GM04504 (cell line): ENCODE data around the gene RPL22.

ENCODE experiments used
- DNase-seq: peaks from one replicate; pipeline ENCODE4 v3.0.0-alpha.2; 2012; ENCODE audit warnings: low read depth

RPL22 gene

GRCh38 chr1:6200188-6200809, 904 bp upstream of the RPL22 start:
- DNase-seq, result no peak

DNA sequence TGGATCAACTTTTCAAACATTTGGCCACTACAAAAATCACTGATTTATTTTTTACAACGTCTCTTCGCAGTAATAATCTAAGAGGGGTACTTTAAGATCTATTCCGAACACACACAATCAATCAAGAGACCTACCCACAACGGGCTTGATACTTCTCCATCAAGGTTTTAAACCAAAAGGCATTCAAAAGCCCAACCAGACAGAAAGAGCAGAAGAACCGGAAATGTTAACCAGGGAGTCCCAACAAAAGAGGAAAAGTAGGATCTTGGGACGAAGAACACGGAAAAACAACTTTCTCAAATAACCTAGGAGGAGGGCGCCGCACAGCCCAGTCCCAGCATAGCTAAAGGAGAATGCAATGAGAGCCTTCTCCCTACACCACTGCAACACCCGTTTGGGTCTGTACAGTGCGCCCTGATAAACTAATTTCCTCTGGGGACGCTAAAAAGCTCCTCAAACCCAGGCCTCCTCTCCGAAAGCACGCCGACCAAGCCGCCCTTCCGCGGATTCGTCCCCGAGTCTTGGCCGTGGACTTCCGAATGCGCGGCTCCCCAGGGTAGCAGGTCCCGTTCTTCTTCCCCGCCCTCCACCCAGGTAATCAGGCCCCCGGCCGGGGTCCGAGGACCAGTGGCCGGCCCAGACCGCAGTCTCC, 623 bp downstream of the RPL22 start:
- no peak for DNase-seq

DNA sequence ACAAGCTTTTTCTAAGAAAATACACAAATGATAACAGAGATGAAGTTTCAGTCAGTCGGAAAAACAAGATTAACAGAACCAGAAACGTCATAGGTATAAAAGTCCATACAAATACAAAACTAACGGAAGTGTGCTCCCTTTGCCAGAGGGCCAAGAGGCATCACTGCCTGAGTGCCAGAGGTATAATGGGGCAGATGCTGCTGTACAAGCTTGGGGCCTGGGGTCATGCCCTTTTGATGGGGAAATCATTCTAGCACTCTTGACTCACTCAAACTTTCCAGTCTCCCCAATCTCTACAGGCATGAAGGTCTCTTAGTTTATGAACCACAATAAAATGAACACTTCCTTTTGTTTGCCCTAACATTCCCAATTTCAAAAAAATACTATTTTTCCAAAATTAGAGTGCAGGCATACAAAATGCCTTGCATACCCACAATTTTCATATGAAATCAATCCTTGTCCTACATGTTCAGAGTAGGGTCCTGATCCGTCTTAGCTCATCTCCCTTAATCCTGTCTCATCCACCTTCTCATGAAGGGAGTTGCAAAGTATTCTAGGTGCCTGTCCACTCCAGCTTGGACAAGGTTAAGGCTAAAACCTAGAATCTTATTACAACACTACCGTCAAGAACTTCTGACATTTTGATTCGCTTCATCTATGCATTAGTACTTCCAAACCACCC, 1.5 kb downstream of the RPL22 start:
- DNase-seq, result no peak

GRCh38 chr1:6191968-6192367, 7.4 kb downstream of the RPL22 start:
- DNase-seq, result no peak

GRCh38 chr1:6188466-6188865, 10.9 kb downstream of the RPL22 start:
- DNase-seq, result no peak

GRCh38 chr1:6185635-6186382, 13.6 kb downstream of the RPL22 start:
- no peak for DNase-seq

DNA sequence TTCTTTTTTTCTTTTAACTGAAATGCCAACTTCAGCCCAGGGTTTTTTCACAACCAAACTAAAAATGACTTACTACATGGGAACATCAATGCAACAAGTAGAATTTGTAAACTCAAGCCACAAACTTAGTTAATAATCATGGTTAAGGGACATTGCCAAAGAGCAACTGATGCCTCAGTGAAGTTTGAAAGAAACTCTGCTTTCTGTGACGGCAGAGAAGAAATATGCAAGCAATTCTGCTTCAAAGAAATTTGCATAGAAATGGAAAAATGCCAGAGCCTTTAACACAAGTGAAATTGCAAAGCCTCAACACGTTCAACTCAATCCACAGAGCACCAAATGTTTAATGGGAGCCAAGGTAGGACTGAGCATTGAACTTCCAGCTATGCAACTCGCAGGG, 14.2 kb downstream of the RPL22 start:
- no peak for DNase-seq

DNA sequence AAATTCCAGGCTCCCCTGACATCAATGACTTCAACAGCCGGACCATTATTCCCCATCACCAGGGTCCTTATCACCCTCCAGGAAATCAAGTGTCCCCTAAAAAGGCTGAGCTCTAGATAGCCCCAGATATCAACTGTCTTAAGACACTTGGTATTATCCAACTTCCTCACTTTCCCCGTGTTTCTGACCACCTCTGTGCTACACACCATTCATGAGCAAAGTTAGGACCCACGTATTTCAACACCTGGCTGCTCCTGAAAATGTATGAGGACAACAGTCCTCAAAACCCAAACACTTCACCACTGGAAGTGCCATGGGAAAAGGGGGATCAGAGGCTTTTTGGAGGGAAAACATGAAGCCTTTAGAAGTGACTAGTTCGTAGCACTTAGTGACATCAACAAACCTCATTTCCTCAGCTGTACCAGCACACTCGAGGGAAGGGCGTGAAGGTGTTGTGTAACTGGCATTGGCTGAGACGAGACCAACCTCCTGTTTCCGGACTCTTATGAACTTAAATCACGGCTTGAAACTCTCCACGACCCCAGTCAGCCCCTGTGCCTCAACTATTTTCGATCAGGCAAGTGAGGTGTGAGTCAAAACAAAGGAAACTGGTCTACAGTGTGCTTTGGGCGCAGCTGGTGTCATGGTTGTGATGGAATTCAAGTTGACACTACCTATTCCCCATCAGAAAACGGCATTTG, 15.2 kb downstream of the RPL22 start:
- DNase-seq, result no peak

DNA sequence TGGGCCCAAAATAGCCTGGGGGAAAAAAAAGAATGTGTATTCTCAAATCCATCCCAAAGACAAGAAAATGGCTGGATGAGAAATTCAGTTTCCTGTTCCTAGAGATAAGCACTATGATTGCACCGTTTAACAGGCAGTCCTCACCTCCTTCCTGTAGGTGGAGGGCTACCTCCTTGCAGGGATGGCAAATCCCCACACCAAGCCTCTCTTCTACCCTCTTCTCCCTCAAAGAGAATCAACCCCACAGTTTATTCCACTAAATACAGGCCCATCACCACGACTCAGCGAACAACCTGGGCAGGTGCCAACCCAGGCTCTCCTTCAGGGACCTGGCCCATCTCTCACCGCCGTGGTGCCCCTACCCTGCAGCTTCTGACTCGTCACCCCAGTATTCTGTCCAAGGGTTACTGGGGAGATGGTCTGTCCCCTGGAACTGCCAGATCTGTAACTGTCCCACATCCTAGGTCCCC, 15.8 kb downstream of the RPL22 start:
- no peak for DNase-seq

- no peak for DNase-seq
These were observed 18.0 kb downstream of the RPL22 start for GRCh38 chr1:6181347-6181770.

DNA sequence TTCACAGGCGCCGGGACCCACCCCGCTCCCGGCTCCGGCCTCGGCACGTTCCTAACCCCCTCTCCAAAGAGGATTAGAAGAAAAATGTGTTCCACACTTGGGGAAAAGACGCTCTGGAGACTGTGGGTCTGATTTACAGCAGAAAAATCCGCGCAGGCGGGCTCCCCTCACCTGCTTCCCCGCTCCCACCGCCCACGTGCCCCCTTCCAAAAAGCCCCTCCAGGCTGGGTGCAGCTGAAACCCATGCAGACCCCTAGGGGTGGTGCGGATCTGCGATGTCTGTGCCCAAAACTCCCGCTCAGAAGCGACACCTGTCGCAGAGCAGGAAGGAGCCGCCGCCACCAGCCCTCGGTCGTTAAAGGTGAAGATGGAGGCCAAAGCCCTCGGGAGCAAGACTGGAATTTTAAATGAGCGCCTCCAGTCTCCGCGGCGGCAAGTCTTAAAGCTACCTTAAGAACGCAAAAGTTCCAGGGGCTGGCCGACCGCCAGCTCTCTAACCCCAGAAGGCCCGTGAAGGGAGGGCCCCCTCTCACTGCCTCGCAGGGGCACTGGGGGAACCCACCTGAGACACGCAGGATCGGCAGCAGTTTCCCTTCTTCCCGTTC, 18.6 kb downstream of the RPL22 start:
- no peak for DNase-seq

GRCh38 chr1:6180268-6180706, 19.1 kb downstream of the RPL22 start, which contains the start of gene CHD5:
TSS of gene CHD5 (minus strand) at chr1:6180321. CDS start at chr1:6180023, 298 bp downstream.
- no peak for DNase-seq

GRCh38 chr1:6179564-6180175, 19.7 kb downstream of the RPL22 start:
- DNase-seq, result no peak

DNA sequence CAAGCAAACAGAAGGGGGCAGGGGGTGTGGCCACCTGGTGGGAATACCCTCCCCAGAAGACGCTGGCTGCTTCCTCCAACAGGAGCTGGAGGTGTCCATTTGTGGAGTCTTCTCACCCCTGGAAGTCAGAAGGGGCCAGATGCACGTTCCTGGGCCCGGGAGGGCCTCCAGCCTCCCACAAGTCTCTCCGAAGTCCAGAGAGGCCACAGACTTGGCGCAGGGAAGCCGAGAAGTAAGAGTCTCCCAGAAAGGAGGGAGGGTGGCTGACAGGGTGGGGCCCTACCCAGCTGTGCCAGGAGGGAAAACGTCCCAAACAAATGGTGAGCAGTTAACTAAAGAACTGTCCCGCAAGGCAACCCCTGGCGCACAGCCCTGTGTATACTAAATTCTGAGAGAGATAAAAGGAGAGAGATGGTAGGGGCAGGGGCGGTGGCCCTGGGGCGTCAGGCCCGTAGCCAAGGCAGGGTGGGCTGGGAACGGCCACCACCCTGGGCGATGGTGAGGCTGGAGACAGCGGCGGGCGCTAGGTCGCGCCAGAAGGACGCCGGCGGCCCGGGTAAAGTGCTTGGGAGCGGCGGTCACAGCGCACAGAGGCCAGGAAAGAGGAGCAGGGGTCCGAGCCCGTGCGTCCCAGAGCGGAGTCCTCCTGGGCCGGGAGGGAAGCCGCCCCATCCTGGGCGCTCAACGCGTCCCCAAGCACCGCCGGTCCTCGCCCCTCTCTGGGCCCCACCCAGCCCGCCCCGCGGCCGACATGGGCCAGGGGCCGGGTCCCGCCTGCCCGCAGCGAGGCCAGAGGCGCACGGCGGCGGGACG, 20.4 kb downstream of the RPL22 start:
- no peak for DNase-seq

DNA sequence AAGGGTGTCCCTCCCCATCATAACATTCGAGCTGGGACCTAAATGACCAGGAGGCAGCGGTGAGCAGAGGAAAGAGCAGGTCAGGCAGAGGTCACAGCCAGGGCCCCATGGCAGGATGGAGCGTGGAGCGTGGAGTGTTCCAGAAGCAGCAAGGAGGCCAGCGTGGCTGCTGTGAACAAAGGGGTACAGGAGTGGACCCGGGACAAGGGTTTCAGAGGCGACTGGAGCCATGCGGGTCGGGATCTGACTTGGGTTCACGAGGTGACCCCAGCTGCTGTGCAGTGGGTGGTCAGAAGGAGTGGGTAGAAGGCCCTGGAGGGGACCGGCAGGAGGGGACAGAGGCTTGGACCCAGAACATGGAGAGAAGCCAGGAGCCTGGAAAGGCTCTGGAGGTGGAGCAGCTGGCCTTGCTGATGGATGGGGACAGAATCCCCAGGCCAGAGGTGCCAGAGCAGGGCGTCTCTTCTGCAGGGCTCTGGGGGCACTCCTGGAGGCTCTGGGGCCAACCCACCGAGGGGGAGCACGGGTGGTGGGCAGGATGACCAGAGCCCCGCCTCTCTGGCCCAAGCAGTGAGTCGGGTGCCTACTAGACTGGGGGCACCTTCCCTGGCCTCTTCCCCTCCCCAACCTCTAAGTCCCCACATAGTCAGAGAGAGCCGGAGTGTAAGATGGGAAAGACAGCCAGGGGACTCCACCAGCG, 21.6 kb downstream of the RPL22 start:
- DNase-seq, result no peak

GRCh38 chr1:6176779-6177178, 22.6 kb downstream of the RPL22 start:
- DNase-seq, result no peak

DNA sequence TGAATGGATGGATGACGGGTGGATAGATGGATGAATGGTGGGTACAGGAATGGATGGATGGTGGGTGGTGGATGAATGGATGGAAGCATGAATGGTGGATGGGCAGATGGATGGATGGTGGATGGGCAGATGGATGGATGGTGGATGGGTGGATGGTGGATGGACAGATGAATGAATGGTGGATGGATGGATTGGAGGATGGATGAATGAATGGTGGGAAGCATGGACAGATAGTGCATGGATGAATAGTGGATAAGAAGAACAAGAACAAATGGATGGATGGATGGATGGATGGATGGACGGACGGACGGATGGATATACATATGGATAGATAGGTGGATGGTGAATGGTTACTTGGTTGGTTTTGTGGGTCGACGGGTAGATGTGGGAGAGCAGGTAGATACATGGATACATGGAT, 24.0 kb downstream of the RPL22 start:
- DNase-seq, result no peak

GRCh38 chr1:6174621-6175410, 24.6 kb downstream of the RPL22 start:
- DNase-seq, result no peak

DNA sequence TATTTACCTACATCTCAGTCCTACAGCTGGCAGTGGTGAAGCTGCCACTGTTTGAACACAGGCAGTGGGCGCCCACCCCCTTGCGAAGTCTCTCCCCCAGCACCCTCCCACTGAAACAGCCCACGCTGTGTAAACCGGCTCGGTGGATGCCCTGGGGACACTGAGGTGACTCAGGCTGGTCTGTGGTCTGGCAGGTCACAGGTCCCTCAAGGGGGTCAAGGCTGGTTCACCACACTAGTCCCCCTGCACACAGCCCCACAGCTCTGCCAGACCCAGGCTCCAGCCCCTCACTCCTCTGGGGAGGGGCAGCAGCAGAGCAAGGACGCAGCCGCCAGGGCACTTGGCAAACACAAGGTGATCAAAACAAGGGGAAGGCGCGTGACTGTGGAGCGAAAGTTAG, 26.8 kb downstream of the RPL22 start:
- DNase-seq, result no peak
